HepG2 (cell line): ENCODE data around the gene MAP3K2. TPM values are rescaled to one million over a fixed set of nuclear protein-coding genes. Genes with fewer than 3 reads are reported as not detected.

Experiments used
- ASH2L ChIP-seq: fragments of 300-600, 200-600 bp; sonication (generic); IDR thresholded peaks from 2 replicates; pipeline ENCODE4 v1.7.0; 2017; ENCODE audit warnings: low read depth, mild to moderate bottlenecking, moderate library complexity, mixed read lengths, low read length; ENCODE audit not compliant: insufficient read length
- ATF1 ChIP-seq: IDR thresholded peaks from 2 replicates; pipeline ENCODE4 v1.6.1; 2016; ENCODE audit warnings: mild to moderate bottlenecking, control low read depth
- HDAC1 ChIP-seq: sonication (generic); formaldehyde crosslinking; IDR thresholded peaks from 2 replicates; pipeline ENCODE4 v1.5.1; 2020; ENCODE audit warnings: mild to moderate bottlenecking, missing genetic modification reagents
- HDAC2 ChIP-seq: sonication (generic); formaldehyde crosslinking; IDR thresholded peaks from 2 replicates; pipeline ENCODE4 v1.4.0; 2020; ENCODE audit warnings: missing genetic modification reagents
- HNRNPLL ChIP-seq: fragments of 200-400 bp; formaldehyde crosslinking; IDR thresholded peaks from 2 replicates; pipeline ENCODE4 v1.6.1; 2017; ENCODE audit warnings: mild to moderate bottlenecking, low read depth, low read length; ENCODE audit not compliant: poor library complexity, severe bottlenecking
- KDM6A ChIP-seq: IDR thresholded peaks from 2 replicates; pipeline ENCODE4 v1.6.1; 2016; ENCODE audit warnings: low read depth
- PCBP1 ChIP-seq: fragments of 200-400 bp; formaldehyde crosslinking; IDR thresholded peaks from 2 replicates; pipeline ENCODE4 v1.6.1; 2017; ENCODE audit warnings: mild to moderate bottlenecking, low read depth, low read length, borderline replicate concordance
- RAD21 ChIP-seq: fragments of 450-650 bp; formaldehyde crosslinking; IDR thresholded peaks from 2 replicates; pipeline ENCODE4 v1.5.0; 2020; ENCODE audit warnings: mild to moderate bottlenecking
- SAFB2 ChIP-seq: sonication (generic); formaldehyde crosslinking; IDR thresholded peaks from 2 replicates; pipeline ENCODE4 v1.5.1; 2020; ENCODE audit warnings: missing genetic modification reagents, low read depth, mild to moderate bottlenecking, borderline replicate concordance
- SIN3A ChIP-seq: IDR thresholded peaks from 2 replicates; pipeline ENCODE4 v1.6.1; 2011; ENCODE audit warnings: low read depth, mild to moderate bottlenecking, control low read depth, low read length, borderline replicate concordance
- SP2 ChIP-seq: sonication (generic); formaldehyde crosslinking; IDR thresholded peaks from 2 replicates; pipeline ENCODE4 v1.5.1; 2020; ENCODE audit warnings: mild to moderate bottlenecking, missing genetic modification reagents
- TMF1 ChIP-seq: sonication (generic); formaldehyde crosslinking; IDR thresholded peaks from 2 replicates; pipeline ENCODE4 v1.8.1; 2022; ENCODE audit warnings: low read depth, missing genetic modification reagents
- YEATS2 ChIP-seq: sonication (generic); formaldehyde crosslinking; IDR thresholded peaks from 2 replicates; pipeline ENCODE4 v1.4.0; 2020; ENCODE audit warnings: missing genetic modification reagents, borderline replicate concordance
- ZBTB21 ChIP-seq: sonication (generic); formaldehyde crosslinking; IDR thresholded peaks from 2 replicates; pipeline ENCODE4 v1.4.0; 2020; ENCODE audit warnings: missing genetic modification reagents
- ZFP37 ChIP-seq: sonication (generic); formaldehyde crosslinking; IDR thresholded peaks from 2 replicates; pipeline ENCODE4 v1.4.0; 2020; ENCODE audit warnings: missing genetic modification reagents, borderline replicate concordance
- ZNF260 ChIP-seq: sonication (generic); formaldehyde crosslinking; IDR thresholded peaks from 2 replicates; pipeline ENCODE4 v1.4.0; 2020; ENCODE audit warnings: missing genetic modification reagents, low read depth, mild to moderate bottlenecking, borderline replicate concordance
- ZNF496 ChIP-seq: sonication (generic); formaldehyde crosslinking; IDR thresholded peaks from 2 replicates; pipeline ENCODE4 v1.8.1; 2023; ENCODE audit warnings: mild to moderate bottlenecking, moderate library complexity, missing genetic modification reagents; ENCODE audit not compliant: insufficient replicate concordance
- ZNF563 ChIP-seq: sonication (generic); formaldehyde crosslinking; IDR thresholded peaks from 2 replicates; pipeline ENCODE4 v1.8.0; 2022; ENCODE audit warnings: mild to moderate bottlenecking, moderate library complexity, missing genetic modification reagents
- ZNF572 ChIP-seq: sonication (generic); formaldehyde crosslinking; IDR thresholded peaks from 2 replicates; pipeline ENCODE4 v1.5.1; 2020; ENCODE audit warnings: mild to moderate bottlenecking, missing genetic modification reagents
- ZNF607 ChIP-seq: sonication (generic); formaldehyde crosslinking; IDR thresholded peaks from 2 replicates; pipeline ENCODE4 v1.5.1; 2020; ENCODE audit warnings: missing genetic modification reagents, mild to moderate bottlenecking, borderline replicate concordance
- ZSCAN29 ChIP-seq: sonication (generic); formaldehyde crosslinking; conservative IDR thresholded peaks from 2 replicates; pipeline ENCODE4 v1.4.0; 2020; ENCODE audit warnings: mild to moderate bottlenecking, missing genetic modification reagents
- polyA plus RNA-seq, 8 experiments: library from polyadenylated mRNA; depleted of rRNA in 3 of 8; stranded (reverse) in 7 of 8; unstranded in 1 of 8; fragments of >200 nt; fragmentation: Illumina TruSeq in 4 of 8; extraction: Trizol in 4 of 8; gene quantifications; 2 replicates each; pipeline versions ENCODE4 v1.2.1 to v1.2.3, GENCODE V29; 2011 to 2016; ENCODE audit warnings: low read depth in 4 of 8, missing spikeins in 1 of 8, mixed read lengths in 1 of 8; ENCODE audit not compliant: insufficient read depth in 1 of 8
- total RNA-seq, 5 experiments: library from RNA; depleted of rRNA; stranded (reverse); fragments of >200 nt; fragmentation: Illumina TruSeq; extraction: Trizol; gene quantifications; 2 replicates each; pipeline ENCODE4 v1.2.3, GENCODE V29; 2016; ENCODE audit warnings: low read depth in 1 of 5
- TF ChIP-seq, protein P1 (sequence below): sonication (generic); formaldehyde crosslinking; IDR thresholded peaks from 2 replicates; pipeline ENCODE4 v1.4.0; 2020; ENCODE audit warnings: mild to moderate bottlenecking, missing genetic modification reagents
- TF ChIP-seq, protein P2 (sequence below): sonication (generic); formaldehyde crosslinking; IDR thresholded peaks from 2 replicates; pipeline ENCODE4 v1.5.0; 2020; ENCODE audit warnings: mild to moderate bottlenecking, missing genetic modification reagents, moderate library complexity

The MAP3K2 gene
- total and polyA plus RNA-seq, 2 of the 13 experiments (the other 11 are each of a cell fraction or from before 2014, with no cell fraction given): 12.2 to 37.2 TPM

DNA sequence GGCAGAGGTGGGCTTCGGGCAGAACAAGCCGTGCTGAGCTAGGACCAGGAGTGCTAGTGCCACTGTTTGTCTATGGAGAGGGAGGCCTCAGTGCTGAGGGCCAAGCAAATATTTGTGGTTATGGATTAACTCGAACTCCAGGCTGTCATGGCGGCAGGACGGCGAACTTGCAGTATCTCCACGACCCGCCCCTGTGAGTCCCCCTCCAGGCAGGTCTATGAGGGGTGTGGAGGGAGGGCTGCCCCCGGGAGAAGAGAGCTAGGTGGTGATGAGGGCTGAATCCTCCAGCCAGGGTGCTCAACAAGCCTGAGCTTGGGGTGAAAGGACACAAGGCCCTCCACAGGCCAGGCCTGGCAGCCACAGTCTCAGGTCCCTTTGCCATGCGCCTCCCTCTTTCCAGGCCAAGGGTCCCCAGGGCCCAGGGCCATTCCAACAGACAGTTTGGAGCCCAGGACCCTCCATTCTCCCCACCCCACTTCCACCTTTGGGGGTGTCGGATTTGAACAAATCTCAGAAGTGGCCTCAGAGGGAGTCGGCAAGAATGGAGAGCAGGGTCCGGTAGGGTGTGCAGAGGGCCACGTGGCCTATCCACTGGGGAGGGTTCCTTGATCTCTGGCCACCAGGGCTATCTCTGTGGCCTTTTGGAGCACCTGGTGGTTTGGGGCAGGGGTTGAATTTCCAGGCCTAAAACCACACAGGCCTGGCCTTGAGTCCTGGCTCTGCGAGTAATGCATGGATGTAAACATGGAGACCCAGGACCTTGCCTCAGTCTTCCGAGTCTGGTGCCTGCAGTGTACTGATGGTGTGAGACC is 30.7 kb upstream of the MAP3K2 start, which contains the start of gene PROC (continued):
- TF ChIP-seq, protein P1, sequence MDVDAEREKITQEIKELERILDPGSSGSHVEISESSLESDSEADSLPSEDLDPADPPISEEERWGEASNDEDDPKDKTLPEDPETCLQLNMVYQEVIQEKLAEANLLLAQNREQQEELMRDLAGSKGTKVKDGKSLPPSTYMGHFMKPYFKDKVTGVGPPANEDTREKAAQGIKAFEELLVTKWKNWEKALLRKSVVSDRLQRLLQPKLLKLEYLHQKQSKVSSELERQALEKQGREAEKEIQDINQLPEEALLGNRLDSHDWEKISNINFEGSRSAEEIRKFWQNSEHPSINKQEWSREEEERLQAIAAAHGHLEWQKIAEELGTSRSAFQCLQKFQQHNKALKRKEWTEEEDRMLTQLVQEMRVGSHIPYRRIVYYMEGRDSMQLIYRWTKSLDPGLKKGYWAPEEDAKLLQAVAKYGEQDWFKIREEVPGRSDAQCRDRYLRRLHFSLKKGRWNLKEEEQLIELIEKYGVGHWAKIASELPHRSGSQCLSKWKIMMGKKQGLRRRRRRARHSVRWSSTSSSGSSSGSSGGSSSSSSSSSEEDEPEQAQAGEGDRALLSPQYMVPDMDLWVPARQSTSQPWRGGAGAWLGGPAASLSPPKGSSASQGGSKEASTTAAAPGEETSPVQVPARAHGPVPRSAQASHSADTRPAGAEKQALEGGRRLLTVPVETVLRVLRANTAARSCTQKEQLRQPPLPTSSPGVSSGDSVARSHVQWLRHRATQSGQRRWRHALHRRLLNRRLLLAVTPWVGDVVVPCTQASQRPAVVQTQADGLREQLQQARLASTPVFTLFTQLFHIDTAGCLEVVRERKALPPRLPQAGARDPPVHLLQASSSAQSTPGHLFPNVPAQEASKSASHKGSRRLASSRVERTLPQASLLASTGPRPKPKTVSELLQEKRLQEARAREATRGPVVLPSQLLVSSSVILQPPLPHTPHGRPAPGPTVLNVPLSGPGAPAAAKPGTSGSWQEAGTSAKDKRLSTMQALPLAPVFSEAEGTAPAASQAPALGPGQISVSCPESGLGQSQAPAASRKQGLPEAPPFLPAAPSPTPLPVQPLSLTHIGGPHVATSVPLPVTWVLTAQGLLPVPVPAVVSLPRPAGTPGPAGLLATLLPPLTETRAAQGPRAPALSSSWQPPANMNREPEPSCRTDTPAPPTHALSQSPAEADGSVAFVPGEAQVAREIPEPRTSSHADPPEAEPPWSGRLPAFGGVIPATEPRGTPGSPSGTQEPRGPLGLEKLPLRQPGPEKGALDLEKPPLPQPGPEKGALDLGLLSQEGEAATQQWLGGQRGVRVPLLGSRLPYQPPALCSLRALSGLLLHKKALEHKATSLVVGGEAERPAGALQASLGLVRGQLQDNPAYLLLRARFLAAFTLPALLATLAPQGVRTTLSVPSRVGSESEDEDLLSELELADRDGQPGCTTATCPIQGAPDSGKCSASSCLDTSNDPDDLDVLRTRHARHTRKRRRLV: 0 out of 2 replicates have a peak, but pooled peaks have one; percentile 15
- TF ChIP-seq KDM6A: peak; percentile 86
- TF ChIP-seq ZNF496 (CRISPR knock-in tag): no peak
- TF ChIP-seq ZFP37 (CRISPR knock-in tag): peak; percentile 54
- peak; percentile 94 for TF ChIP-seq SAFB2 (CRISPR knock-in tag)
- TF ChIP-seq HNRNPLL: peak; percentile 39
- peak; percentile 80 for TF ChIP-seq ASH2L
- TF ChIP-seq ZNF563 (CRISPR knock-in tag): peak; percentile 85
- no peak for TF ChIP-seq ATF1 (CRISPR knock-in tag)
- TF ChIP-seq YEATS2 (CRISPR knock-in tag): peak; percentile 79
- TF ChIP-seq ZNF260 (CRISPR knock-in tag): 0 out of 2 replicates have a peak, but pooled peaks have one; percentile 77
- peak; percentile 18 for TF ChIP-seq RAD21 (CRISPR knock-in tag)
- TF ChIP-seq ZBTB21 (CRISPR knock-in tag): 0 out of 2 replicates have a peak, but pooled peaks have one; percentile 18
- TF ChIP-seq TMF1 (CRISPR knock-in tag): peak; percentile 29; the same call in 1 of the 2 replicates
- TF ChIP-seq, protein P2, sequence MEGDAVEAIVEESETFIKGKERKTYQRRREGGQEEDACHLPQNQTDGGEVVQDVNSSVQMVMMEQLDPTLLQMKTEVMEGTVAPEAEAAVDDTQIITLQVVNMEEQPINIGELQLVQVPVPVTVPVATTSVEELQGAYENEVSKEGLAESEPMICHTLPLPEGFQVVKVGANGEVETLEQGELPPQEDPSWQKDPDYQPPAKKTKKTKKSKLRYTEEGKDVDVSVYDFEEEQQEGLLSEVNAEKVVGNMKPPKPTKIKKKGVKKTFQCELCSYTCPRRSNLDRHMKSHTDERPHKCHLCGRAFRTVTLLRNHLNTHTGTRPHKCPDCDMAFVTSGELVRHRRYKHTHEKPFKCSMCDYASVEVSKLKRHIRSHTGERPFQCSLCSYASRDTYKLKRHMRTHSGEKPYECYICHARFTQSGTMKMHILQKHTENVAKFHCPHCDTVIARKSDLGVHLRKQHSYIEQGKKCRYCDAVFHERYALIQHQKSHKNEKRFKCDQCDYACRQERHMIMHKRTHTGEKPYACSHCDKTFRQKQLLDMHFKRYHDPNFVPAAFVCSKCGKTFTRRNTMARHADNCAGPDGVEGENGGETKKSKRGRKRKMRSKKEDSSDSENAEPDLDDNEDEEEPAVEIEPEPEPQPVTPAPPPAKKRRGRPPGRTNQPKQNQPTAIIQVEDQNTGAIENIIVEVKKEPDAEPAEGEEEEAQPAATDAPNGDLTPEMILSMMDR (CRISPR knock-in tag): peak; percentile 47
- TF ChIP-seq HDAC1 (CRISPR knock-in tag): peak; percentile 85
- TF ChIP-seq ZNF607 (CRISPR knock-in tag): peak; percentile 93
- peak; percentile 87 for TF ChIP-seq ZSCAN29
- TF ChIP-seq PCBP1: 0 out of 2 replicates have a peak, but pooled peaks have one; percentile 87
- TF ChIP-seq HDAC2 (CRISPR knock-in tag): peak; percentile 83
- TF ChIP-seq ZNF572 (CRISPR knock-in tag): peak; percentile 98; the same call in 1 of the 2 replicates
- no peak; the same call in 1 of the 2 replicates for TF ChIP-seq SIN3A
- TF ChIP-seq SP2 (CRISPR knock-in tag): peak; percentile 39; the same call in 1 of the 2 replicates
